Measurements from ENCODE around the gene SLC1A2.

GRCh38 chr11:35288817-35289541 is 130.4 kb downstream of the SLC1A2 start:
- TF ChIP-seq CTCF (IDR thresholded peaks at IDR 0.05) (no peak), POLR2A (IDR thresholded peaks at IDR 0.05) (no peak)

All from heart left ventricle (tissue), 13 donors.